ENCODE data around the gene XIRP1.

GRCh38 chr3:39222462-39222861, 30.1 kb upstream of the XIRP1 start:
- TF ChIP-seq EZH2 (IDR thresholded peaks at IDR 0.05) (no peak), TCF7L2 (IDR thresholded peaks at IDR 0.05; ENCODE audit: borderline replicate concordance, extremely low read depth, insufficient read depth, insufficient read length) (no peak), MAX (IDR thresholded peaks at IDR 0.05) (no peak), POLR2AphosphoS5 (IDR thresholded peaks at IDR 0.05; ENCODE audit: low read depth, low read length) (no peak), REST (IDR thresholded peaks at IDR 0.05; ENCODE audit: low read depth) (no peak)
- TF ChIP-seq, protein P1, sequence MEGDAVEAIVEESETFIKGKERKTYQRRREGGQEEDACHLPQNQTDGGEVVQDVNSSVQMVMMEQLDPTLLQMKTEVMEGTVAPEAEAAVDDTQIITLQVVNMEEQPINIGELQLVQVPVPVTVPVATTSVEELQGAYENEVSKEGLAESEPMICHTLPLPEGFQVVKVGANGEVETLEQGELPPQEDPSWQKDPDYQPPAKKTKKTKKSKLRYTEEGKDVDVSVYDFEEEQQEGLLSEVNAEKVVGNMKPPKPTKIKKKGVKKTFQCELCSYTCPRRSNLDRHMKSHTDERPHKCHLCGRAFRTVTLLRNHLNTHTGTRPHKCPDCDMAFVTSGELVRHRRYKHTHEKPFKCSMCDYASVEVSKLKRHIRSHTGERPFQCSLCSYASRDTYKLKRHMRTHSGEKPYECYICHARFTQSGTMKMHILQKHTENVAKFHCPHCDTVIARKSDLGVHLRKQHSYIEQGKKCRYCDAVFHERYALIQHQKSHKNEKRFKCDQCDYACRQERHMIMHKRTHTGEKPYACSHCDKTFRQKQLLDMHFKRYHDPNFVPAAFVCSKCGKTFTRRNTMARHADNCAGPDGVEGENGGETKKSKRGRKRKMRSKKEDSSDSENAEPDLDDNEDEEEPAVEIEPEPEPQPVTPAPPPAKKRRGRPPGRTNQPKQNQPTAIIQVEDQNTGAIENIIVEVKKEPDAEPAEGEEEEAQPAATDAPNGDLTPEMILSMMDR (IDR thresholded peaks at IDR 0.05 in 2 of 3, conservative IDR thresholded peaks at IDR 0.05 in 1 of 3; ENCODE audit: borderline replicate concordance in 1 of 3, insufficient read depth in 1 of 3, low read depth in 2 of 3, low read length in 2 of 3), result no peak

Measured in HCT116 (cell line).